Naive thymus-derived CD4-positive, alpha-beta T cell (primary cell): ENCODE measurements around the gene EXT2. TPM values are rescaled to one million over a fixed set of nuclear protein-coding genes. Genes with fewer than 3 reads are reported as not detected.

Experiments
- ATAC-seq: fragments of 150-1000 bp; cut with Tn5 transposase; 2 replicates; pipeline ENCODE4 v1.10.0; 2021; ENCODE audit warnings: mild to moderate bottlenecking, moderate library complexity
- CTCF ChIA-PET: fragments of 350-600 bp; sonication (Branson Sonifier 250); formaldehyde crosslinking; loops from one replicate; lab custom pipeline; 2021; ENCODE audit warnings: antibody characterized with exemption; lab: Charles Lee
- POLR2A ChIA-PET: fragments of 350-600 bp; sonication (Branson Sonifier 250); formaldehyde crosslinking; loops from one replicate; lab custom pipeline; 2021; ENCODE audit warnings: antibody characterized with exemption, inconsistent platforms; lab: Charles Lee
- DNase-seq, 9 donors: peaks; one replicate each; pipeline versions ENCODE4 v3.0.0 to v3.0.0-alpha.2; 2020 to 2022; ENCODE audit warnings: mixed read lengths in 1 of 9
- H3K27ac ChIP-seq: one replicate; pipeline ENCODE4 v1.7.0; 2013; ENCODE audit warnings: mild to moderate bottlenecking, low read depth, low read length, moderate library complexity
- H3K27me3 ChIP-seq, 2 donors: one replicate each; pipeline ENCODE4 v1.7.0; 2013; ENCODE audit warnings: low read length in 2 of 2, mild to moderate bottlenecking in 2 of 2, moderate library complexity in 2 of 2; ENCODE audit not compliant: control insufficient read depth in 2 of 2, insufficient read depth in 2 of 2
- H3K36me3 ChIP-seq, 3 experiments: 1 replicate in 2 of 3; 2 replicates in 1 of 3; pipeline ENCODE4 v1.7.0; 2013; ENCODE audit warnings: low read length in 3 of 3, mild to moderate bottlenecking in 3 of 3, moderate library complexity in 1 of 3; ENCODE audit not compliant: insufficient read depth in 3 of 3, control insufficient read depth in 2 of 3
- H3K4me1 ChIP-seq, 2 donors: one replicate each; pipeline ENCODE4 v1.7.0; 2013; ENCODE audit warnings: low read length in 2 of 2, mild to moderate bottlenecking in 2 of 2, moderate library complexity in 1 of 2; ENCODE audit not compliant: control insufficient read depth in 2 of 2, insufficient read depth in 2 of 2
- H3K4me3 ChIP-seq: 2 replicates; pipeline ENCODE4 v1.7.0; 2013; ENCODE audit warnings: mild to moderate bottlenecking, low read length
- H3K9me3 ChIP-seq, 3 experiments: 1 replicate in 2 of 3; 2 replicates in 1 of 3; pipeline ENCODE4 v1.7.0; 2013; ENCODE audit warnings: low read length in 3 of 3; ENCODE audit not compliant: control insufficient read depth in 2 of 3
- H3K27ac Mint-ChIP-seq, 9 donors: one replicate each; pipeline ENCODE4 v1.8.0; 2020 to 2022; ENCODE audit warnings: mixed read lengths in 9 of 9, mild to moderate bottlenecking in 8 of 9, moderate library complexity in 5 of 9, inconsistent platforms in 2 of 9
- H3K27me3 Mint-ChIP-seq, 5 donors: one replicate each; pipeline ENCODE4 v1.8.0; 2021 to 2022; ENCODE audit warnings: mixed read lengths in 5 of 5, mild to moderate bottlenecking in 1 of 5
- H3K36me3 Mint-ChIP-seq, 5 donors: one replicate each; pipeline ENCODE4 v1.8.0; 2020 to 2022; ENCODE audit warnings: mixed read lengths in 5 of 5, mild to moderate bottlenecking in 3 of 5, inconsistent platforms in 1 of 5
- H3K4me1 Mint-ChIP-seq, 7 donors: one replicate each; pipeline ENCODE4 v1.8.0; 2020 to 2022; ENCODE audit warnings: mixed read lengths in 7 of 7, mild to moderate bottlenecking in 3 of 7, inconsistent platforms in 1 of 7
- H3K4me3 Mint-ChIP-seq, 10 donors: one replicate each; pipeline ENCODE4 v1.8.0; 2020 to 2022; ENCODE audit warnings: mild to moderate bottlenecking in 10 of 10, mixed read lengths in 10 of 10, moderate library complexity in 6 of 10, inconsistent platforms in 2 of 10
- H3K9me3 Mint-ChIP-seq, 11 donors: one replicate each; pipeline ENCODE4 v1.8.0; 2020 to 2022; ENCODE audit warnings: mixed read lengths in 11 of 11, mild to moderate bottlenecking in 4 of 11, inconsistent platforms in 1 of 11, moderate library complexity in 1 of 11
- intact Hi-C, 2 donors: fragments of 100-400 bp; cut with micrococcal nuclease; formaldehyde crosslinking; loops; one replicate each; pipeline ENCODE4 v1.15.1; 2023
- polyA plus RNA-seq, 2 donors: library from polyadenylated mRNA; unstranded; fragments of 300-500 nt; fragmentation: Illumina TruSeq; gene quantifications; one replicate each; pipeline ENCODE4 v1.2.3, GENCODE V29; 2021
- total RNA-seq, 6 experiments: library from RNA in 5 of 6; stranded (reverse) in 5 of 6; gene quantifications; 1 replicate in 5 of 6; 2 replicates in 1 of 6; pipeline ENCODE4 v1.2.3 and lab custom pipeline; 2021 to 2026

Gene EXT2
- total and polyA plus RNA-seq, 7 experiments from 2014 or later, result 27.2 to 43.9 (median 31.5) TPM

GRCh38 chr11:44286268-44286880 is 190.9 kb downstream of the EXT2 start:
- CTCF ChIA-PET, result interaction anchor here (1.0 to 1.7 kb wide), 3 partner anchors 248 to 253 kb away, joined by 3 to 6 read pairs (median 3); no protein-coding TSS in a partner anchor
- Histone ChIP-seq H3K36me3 (no peaks in the 10 kb centered on the region), H3K27me3 (no peaks in the 10 kb centered on the region), H3K9me3 (no peaks in the 10 kb centered on the region), H3K4me3 (no peak overlapping the region), H3K27ac (no peak overlapping the region), H3K4me1 (no peaks in the 10 kb centered on the region)
- Mint-ChIP-seq H3K9me3 (no peaks in the 10 kb centered on the region), H3K27me3 (peaks cover 0 to 14% (median 3%) of the 10 kb centered on the region in 5 donors), H3K27ac (peak overlapping the region in 1 of 9 donors; percentile 48), H3K4me1 (peaks cover 0 to 4% (median 0%) of the 10 kb centered on the region in 7 donors), H3K4me3 (no peak overlapping the region), H3K36me3 (no peaks in the 10 kb centered on the region)
- POLR2A ChIA-PET, result no interaction called here
- intact Hi-C loops, result loop anchor here (1.0 to 10.0 kb wide), 5 partner anchors 192 to 626 kb away; partner anchors contain the start of gene EXT2 (in 1 of the 2)
- peak; percentile 67 for ATAC-seq
- peak in 8 of 9 donors; percentile 17 to 56 (median 40) for DNase-seq

GRCh38 chr11:44286911-44287310 is 191.4 kb downstream of the EXT2 start:
- POLR2A ChIA-PET, result no interaction called here
- no peak overlapping the region for H3K27ac Mint-ChIP-seq

GRCh38 chr11:44288133-44288526 is 192.7 kb downstream of the EXT2 start:
- Histone ChIP-seq H3K27ac (no peak overlapping the region), H3K4me1 (no peaks in the 10 kb centered on the region), H3K4me3 (no peak overlapping the region), H3K36me3 (no peaks in the 10 kb centered on the region), H3K9me3 (no peaks in the 10 kb centered on the region), H3K27me3 (no peaks in the 10 kb centered on the region)
- DNase-seq (no peak), ATAC-seq (no peak)
- ChIA-PET CTCF (interaction anchor here (0.8 kb wide), 1 partner anchor 252 kb away, joined by 3 read pairs; no protein-coding TSS in a partner anchor), POLR2A (no interaction called here)
- Mint-ChIP-seq H3K27me3 (peaks cover 0 to 16% (median 5%) of the 10 kb centered on the region in 5 donors), H3K9me3 (no peaks in the 10 kb centered on the region), H3K27ac (no peak overlapping the region), H3K36me3 (no peaks in the 10 kb centered on the region), H3K4me1 (peaks cover 0 to 4% (median 0%) of the 10 kb centered on the region in 7 donors), H3K4me3 (no peak overlapping the region)
- intact Hi-C loops, result loop anchor here (5.0 to 10.0 kb wide), 3 partner anchors 193 to 624 kb away; partner anchors contain the start of gene EXT2 (in 1 of the 2)

More at GRCh38 chr11:44286911-44287310, 191.4 kb downstream of the EXT2 start:
- H3K27me3 ChIP-seq, result no peaks in the 10 kb centered on the region
- peaks cover 0 to 4% (median 0%) of the 10 kb centered on the region in 7 donors for H3K4me1 Mint-ChIP-seq
- no peaks in the 10 kb centered on the region for H3K36me3 Mint-ChIP-seq
- DNase-seq, result no peak
- no peaks in the 10 kb centered on the region for H3K4me1 ChIP-seq
- H3K27me3 Mint-ChIP-seq, result peaks cover 0 to 16% (median 3%) of the 10 kb centered on the region in 5 donors
- H3K4me3 ChIP-seq, result no peak overlapping the region
- intact Hi-C loops, result loop anchor here (1.0 to 10.0 kb wide), 5 partner anchors 192 to 625 kb away; partner anchors contain the start of gene EXT2 (in 1 of the 2)
- no peaks in the 10 kb centered on the region for H3K9me3 Mint-ChIP-seq
- H3K27ac ChIP-seq, result no peak overlapping the region
- CTCF ChIA-PET, result interaction anchor here (1.0 to 1.1 kb wide), 2 partner anchors 248 to 249 kb away, joined by 3 read pairs; no protein-coding TSS in a partner anchor
- no peak overlapping the region for H3K4me3 Mint-ChIP-seq
- no peaks in the 10 kb centered on the region for H3K36me3 ChIP-seq
- no peak for ATAC-seq
- H3K9me3 ChIP-seq, result no peaks in the 10 kb centered on the region

- intact Hi-C loops, result no loop called here
- ChIA-PET POLR2A (no interaction called here), CTCF (interaction anchor here (1.1 kb wide), 1 partner anchor 54 kb away, joined by 3 read pairs; no protein-coding TSS in a partner anchor)
- Histone ChIP-seq H3K9me3 (no peaks in the 10 kb centered on the region), H3K4me1 (no peaks in the 10 kb centered on the region), H3K27me3 (no peaks in the 10 kb centered on the region), H3K4me3 (no peak overlapping the region), H3K27ac (no peak overlapping the region), H3K36me3 (no peaks in the 10 kb centered on the region)
- Mint-ChIP-seq H3K36me3 (no peaks in the 10 kb centered on the region), H3K27ac (no peak overlapping the region), H3K9me3 (peaks cover 0 to 1% (median 0%) of the 10 kb centered on the region in 11 donors), H3K27me3 (peaks cover 5 to 21% (median 8%) of the 10 kb centered on the region in 5 donors), H3K4me3 (no peak overlapping the region), H3K4me1 (peaks cover 0 to 4% (median 0%) of the 10 kb centered on the region in 7 donors)
- ATAC-seq (no peak), DNase-seq (no peak)
Measured at GRCh38 chr11:44290208-44290607, 194.7 kb downstream of the EXT2 start.

Other genes with a start within 250 kb of the EXT2 start
- 10 to 100 TPM; 28.9 to 32.8 (median 30.2) TPM for gene ALKBH3, start 214.8 kb upstream of the EXT2 start, total RNA-seq
- gene ALKBH3, start 214.8 kb upstream of the EXT2 start, polyA plus RNA-seq, result 10 to 100 TPM; 39.1 to 43.2 TPM
- gene C11orf96, start 153.0 kb upstream of the EXT2 start, total RNA-seq, result 1 to 10 TPM in 1 of 5 experiments, under 1 TPM in 2, not detected in 2; 0.36 to 1.5 (median 0.64) TPM
- not detected for gene C11orf96, start 153.0 kb upstream of the EXT2 start, polyA plus RNA-seq
- gene ACCSL, start 47.7 kb upstream of the EXT2 start, total RNA-seq, result not detected
- gene ACCSL, start 47.7 kb upstream of the EXT2 start, polyA plus RNA-seq, result not detected
- 10 to 100 TPM; 25.1 to 79.2 (median 57.6) TPM for gene ACCS, start 29.4 kb upstream of the EXT2 start, total RNA-seq
- gene ACCS, start 29.4 kb upstream of the EXT2 start, polyA plus RNA-seq, result 1 to 10 TPM; 1.4 to 3.1 TPM
- gene ALX4, start 214.5 kb downstream of the EXT2 start, total RNA-seq, result not detected
- gene ALX4, start 214.5 kb downstream of the EXT2 start, polyA plus RNA-seq, result under 1 TPM in 1 of 2 donors, not detected in 1; 0.04 TPM